Measurements from ENCODE around the gene YY2. TPM values are rescaled to one million over a fixed set of nuclear protein-coding genes. Genes with fewer than 3 reads are reported as not detected.
A peak's percentile ranks its signal among the peaks of the same experiment; 100 is the strongest.

Gene YY2
- total RNA-seq, 4 donors from 2014 or later, result 0.09 to 3.4 (median 0.81) TPM

GRCh38 chrX:21839334-21840192 is 16.2 kb upstream of the YY2 start, which contains the start of gene MBTPS2:
MBTPS2 (plus strand) TSS chrX:21839617; CDS start chrX:21839735, 118 bp downstream.
- Histone ChIP-seq H3K4me3 (peak within 1 kb of the TSS; percentile 68 to 80 (median 74)), H3K9me3 (no peaks in the 10 kb centered on the region), H3K4me1 (peaks cover 0 to 14% (median 0%) of the 10 kb centered on the region in 3 donors), H3K27me3 (no peaks in the 10 kb centered on the region), H3K27ac (peak within 1 kb of the TSS; percentile 78 to 86 (median 80)), H3K36me3 (no peaks in the 10 kb centered on the region)
- peak; percentile 18 for DNase-seq
- TF ChIP-seq POLR2A (IDR thresholded peaks at IDR 0.05) (peak in 1 of 4 donors; percentile 64), CTCF (IDR thresholded peaks at IDR 0.05) (peak in 2 of 6 experiments; percentile 5 to 11)
- WGBS, 2 donors, result 0 to 56% methylated on average over 15 to 17 of the region's 61 CpGs
- intact Hi-C loops (cut with DNase I), result no loop called here

DNA sequence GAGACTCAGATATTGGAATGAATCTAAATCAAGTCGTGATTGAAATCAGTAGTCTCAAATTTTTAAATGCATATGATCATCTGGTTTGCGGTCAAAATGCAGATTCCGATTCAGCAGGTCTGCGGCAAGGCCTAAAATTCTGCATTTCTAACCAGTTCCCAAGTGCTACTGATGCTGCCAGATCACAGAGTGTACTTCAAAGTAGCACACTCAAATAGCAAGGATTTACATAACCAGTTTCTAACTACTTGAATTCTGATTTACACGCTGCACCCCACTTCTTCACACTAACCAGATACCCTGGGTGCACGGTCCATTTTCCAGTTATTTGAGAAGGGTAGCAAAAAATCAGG is 15.6 kb upstream of the YY2 start:
- intact Hi-C loops (cut with DNase I), result no loop called here
- Histone ChIP-seq H3K27ac (peak overlapping the region; percentile 78 to 86 (median 80)), H3K9me3 (no peaks in the 10 kb centered on the region), H3K4me3 (peak overlapping the region; percentile 68 to 80 (median 74)), H3K36me3 (peaks cover 0 to 3% (median 0%) of the 10 kb centered on the region in 3 donors), H3K4me1 (peaks cover 0 to 14% (median 0%) of the 10 kb centered on the region in 3 donors), H3K27me3 (no peaks in the 10 kb centered on the region)
- DNase-seq, result no peak
- TF ChIP-seq CTCF (IDR thresholded peaks at IDR 0.05), result no peak
- no peak for TF ChIP-seq POLR2A (IDR thresholded peaks at IDR 0.05)
- 5 to 30% methylated on average over 4 to 6 of the region's 6 CpGs for WGBS, 2 donors

DNA sequence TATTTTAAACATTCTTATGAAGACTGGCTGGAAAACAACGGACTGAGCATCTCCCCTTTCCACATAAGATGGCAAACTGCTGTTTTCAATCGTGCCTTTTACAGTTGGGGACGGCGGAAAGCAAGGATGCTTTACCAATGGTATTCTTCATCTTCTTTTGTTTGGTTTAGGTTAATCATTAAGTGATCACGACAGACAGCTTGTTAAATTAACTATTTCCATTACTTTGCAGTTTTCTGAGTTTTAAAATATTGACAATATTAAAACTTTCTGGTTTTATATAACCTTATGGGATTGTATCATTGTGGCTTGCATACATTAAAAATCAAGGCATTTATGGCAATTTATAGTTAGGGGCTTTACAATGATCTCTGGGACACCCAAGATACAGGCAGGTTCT is 12.6 kb upstream of the YY2 start:
- no peak for TF ChIP-seq CTCF (IDR thresholded peaks at IDR 0.05)
- no peak for TF ChIP-seq POLR2A (IDR thresholded peaks at IDR 0.05)
- Histone ChIP-seq H3K27ac (no peak overlapping the region), H3K36me3 (peaks cover 0 to 31% (median 0%) of the 10 kb centered on the region in 3 donors), H3K4me3 (no peak overlapping the region), H3K4me1 (peaks cover 0 to 14% (median 0%) of the 10 kb centered on the region in 3 donors), H3K27me3 (no peaks in the 10 kb centered on the region), H3K9me3 (no peaks in the 10 kb centered on the region)
- WGBS, 2 donors, result 62 to 76% methylated on average over 5 of the region's 5 CpGs
- intact Hi-C loops (cut with DNase I), result no loop called here
- DNase-seq, result no peak

GRCh38 chrX:21845096-21845495 is 10.7 kb upstream of the YY2 start:
- H3K27me3 ChIP-seq, result no peaks in the 10 kb centered on the region
- H3K9me3 ChIP-seq, result no peaks in the 10 kb centered on the region
- no peak for DNase-seq
- no peak overlapping the region for H3K4me3 ChIP-seq
- WGBS, 2 donors, result 84 to 91% methylated on average over 6 of the region's 6 CpGs
- intact Hi-C loops (cut with DNase I), result no loop called here
- peaks cover 0 to 43% (median 0%) of the 10 kb centered on the region in 3 donors for H3K36me3 ChIP-seq
- no peak overlapping the region for H3K27ac ChIP-seq
- peaks cover 0 to 12% (median 0%) of the 10 kb centered on the region in 3 donors for H3K4me1 ChIP-seq
- TF ChIP-seq POLR2A (IDR thresholded peaks at IDR 0.05) (no peak), CTCF (IDR thresholded peaks at IDR 0.05) (no peak)

- WGBS, 2 donors, result 67 to 90% methylated on average over 1 of the region's 1 CpG
- H3K4me3 ChIP-seq, result no peak overlapping the region
- no peaks in the 10 kb centered on the region for H3K27me3 ChIP-seq
- H3K36me3 ChIP-seq, result peaks cover 0 to 58% (median 0%) of the 10 kb centered on the region in 3 donors
- no peaks in the 10 kb centered on the region for H3K4me1 ChIP-seq
- intact Hi-C loops (cut with DNase I), result no loop called here
- no peak for DNase-seq
- no peak for TF ChIP-seq CTCF (IDR thresholded peaks at IDR 0.05)
- no peak for TF ChIP-seq POLR2A (IDR thresholded peaks at IDR 0.05)
- no peak overlapping the region for H3K27ac ChIP-seq
- no peaks in the 10 kb centered on the region for H3K9me3 ChIP-seq
Observed at GRCh38 chrX:21847342-21847741, 8.4 kb upstream of the YY2 start.

Measured in esophagus squamous epithelium (tissue), 5 donors.